Measurements from ENCODE around the gene ISOC1.

The ISOC1 gene

DNA sequence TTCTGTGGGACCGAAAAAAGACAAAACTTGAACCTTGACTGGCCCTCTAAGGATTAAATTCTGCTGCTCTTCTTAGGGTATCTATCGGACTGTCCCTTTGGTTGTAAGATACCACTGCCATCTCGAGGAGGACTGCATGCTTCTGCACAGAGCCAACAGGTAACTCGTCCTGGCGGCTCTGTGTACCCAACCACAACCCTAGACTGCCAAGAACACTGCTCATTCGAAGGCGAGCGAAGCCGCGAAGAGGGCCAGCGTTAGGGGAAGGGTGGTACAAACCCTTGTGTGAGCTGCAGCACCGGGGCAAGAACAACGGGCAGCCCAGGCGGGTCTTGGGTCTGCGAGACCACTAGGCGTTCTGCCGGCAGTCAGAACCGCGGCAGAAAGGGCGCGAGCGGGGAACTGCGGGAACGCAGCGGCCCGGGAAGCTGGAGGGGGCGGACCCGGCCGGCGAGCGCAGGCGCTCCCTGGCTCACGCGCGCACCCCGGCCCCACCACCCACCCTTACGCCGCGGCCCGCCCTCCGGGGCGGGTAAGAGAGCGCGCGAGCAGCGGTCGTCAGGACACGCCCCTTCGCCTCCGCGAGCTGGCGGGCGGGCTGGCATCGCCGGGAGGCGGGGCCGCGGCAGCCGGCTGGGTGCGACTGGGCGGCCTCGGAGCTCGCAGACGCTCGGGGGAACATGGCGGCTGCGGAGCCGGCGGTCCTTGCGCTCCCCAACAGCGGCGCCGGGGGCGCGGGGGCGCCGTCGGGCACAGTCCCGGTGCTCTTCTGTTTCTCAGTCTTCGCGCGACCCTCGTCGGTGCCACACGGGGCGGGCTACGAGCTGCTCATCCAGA is at the start of gene ISOC1:
Gene ISOC1 (plus strand): TSS at position 663 of the 837 bp plus-strand sequence. CDS start 18 bp downstream, at position 681.
- H3K4me1 ChIP-seq (ENCODE audit: control insufficient read depth, low read length), result peaks cover 22% of the 10 kb centered on the region
- H3K79me2 ChIP-seq (ENCODE audit: control insufficient read depth, low read length), result peaks cover 36% of the 10 kb centered on the region
- peak within 1 kb of the TSS; percentile 98 for H3K4me2 ChIP-seq (ENCODE audit: low read length)
- no peak for TF ChIP-seq EZH2phosphoT487 (IDR thresholded peaks at IDR 0.05; ENCODE audit: borderline replicate concordance, low read length)
- TF ChIP-seq, protein P1, sequence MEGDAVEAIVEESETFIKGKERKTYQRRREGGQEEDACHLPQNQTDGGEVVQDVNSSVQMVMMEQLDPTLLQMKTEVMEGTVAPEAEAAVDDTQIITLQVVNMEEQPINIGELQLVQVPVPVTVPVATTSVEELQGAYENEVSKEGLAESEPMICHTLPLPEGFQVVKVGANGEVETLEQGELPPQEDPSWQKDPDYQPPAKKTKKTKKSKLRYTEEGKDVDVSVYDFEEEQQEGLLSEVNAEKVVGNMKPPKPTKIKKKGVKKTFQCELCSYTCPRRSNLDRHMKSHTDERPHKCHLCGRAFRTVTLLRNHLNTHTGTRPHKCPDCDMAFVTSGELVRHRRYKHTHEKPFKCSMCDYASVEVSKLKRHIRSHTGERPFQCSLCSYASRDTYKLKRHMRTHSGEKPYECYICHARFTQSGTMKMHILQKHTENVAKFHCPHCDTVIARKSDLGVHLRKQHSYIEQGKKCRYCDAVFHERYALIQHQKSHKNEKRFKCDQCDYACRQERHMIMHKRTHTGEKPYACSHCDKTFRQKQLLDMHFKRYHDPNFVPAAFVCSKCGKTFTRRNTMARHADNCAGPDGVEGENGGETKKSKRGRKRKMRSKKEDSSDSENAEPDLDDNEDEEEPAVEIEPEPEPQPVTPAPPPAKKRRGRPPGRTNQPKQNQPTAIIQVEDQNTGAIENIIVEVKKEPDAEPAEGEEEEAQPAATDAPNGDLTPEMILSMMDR (IDR thresholded peaks at IDR 0.05; ENCODE audit: low read depth, low read length, poor library complexity, severe bottlenecking), result no peak
- peak within 1 kb of the TSS; percentile 88 for H3K4me3 ChIP-seq (ENCODE audit: low read length)
- H3F3A ChIP-seq (ENCODE audit: control insufficient read depth, insufficient read depth), result no peaks in the 10 kb centered on the region
- H3K27ac ChIP-seq (ENCODE audit: low read depth, low read length), result no peak within 1 kb of the TSS
- H4K20me1 ChIP-seq (ENCODE audit: control insufficient read depth, insufficient read depth, low read depth, low read length), result no peaks in the 10 kb centered on the region
- H3K9me3 ChIP-seq (ENCODE audit: control insufficient read depth, insufficient read depth, low read length), result no peaks in the 10 kb centered on the region
- H3K9me2 ChIP-seq (replicated peaks; ENCODE audit: control insufficient read depth, low read length), result no peaks in the 10 kb centered on the region; the same call in 1 of the 2 replicates
- H3K27me3 ChIP-seq (ENCODE audit: control insufficient read depth, low read length), result no peaks in the 10 kb centered on the region
- no peaks in the 10 kb centered on the region for H3K36me3 ChIP-seq (ENCODE audit: control insufficient read depth, low read length)

DNA sequence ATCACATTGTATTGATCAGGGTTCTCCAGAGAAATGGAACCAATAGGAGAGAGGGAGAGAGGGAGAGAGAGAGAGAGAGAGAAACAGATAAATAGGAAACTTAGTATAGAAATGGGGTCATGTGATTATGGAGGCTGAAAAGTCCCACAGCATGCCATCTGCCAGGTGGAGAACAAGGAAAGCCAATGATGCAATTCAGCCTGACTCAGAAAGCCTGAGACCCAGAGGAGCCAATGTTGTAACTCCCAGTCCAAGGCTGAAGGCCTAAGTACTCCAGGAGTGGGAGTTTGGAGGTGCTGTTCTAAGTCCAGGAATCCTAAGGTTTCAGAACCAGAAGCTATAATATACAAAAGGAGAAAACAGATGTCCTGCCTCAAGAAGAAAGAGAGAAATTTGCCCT is 48.4 kb upstream of the ISOC1 start:
- Histone ChIP-seq H3K27me3 (ENCODE audit: control insufficient read depth, low read length) (no peaks in the 10 kb centered on the region), H3K36me3 (ENCODE audit: control insufficient read depth, low read length) (no peaks in the 10 kb centered on the region), H3F3A (ENCODE audit: control insufficient read depth, insufficient read depth) (no peaks in the 10 kb centered on the region), H3K4me3 (ENCODE audit: low read length) (no peak overlapping the region), H4K20me1 (ENCODE audit: control insufficient read depth, insufficient read depth, low read depth, low read length) (no peaks in the 10 kb centered on the region), H3K27ac (ENCODE audit: low read depth, low read length) (no peak overlapping the region), H3K4me2 (ENCODE audit: low read length) (no peak overlapping the region), H3K9me2 (replicated peaks; ENCODE audit: control insufficient read depth, low read length) (no peaks in the 10 kb centered on the region), H3K4me1 (ENCODE audit: control insufficient read depth, low read length) (no peaks in the 10 kb centered on the region), H3K9me3 (ENCODE audit: control insufficient read depth, insufficient read depth, low read length) (no peaks in the 10 kb centered on the region), H3K79me2 (ENCODE audit: control insufficient read depth, low read length) (no peaks in the 10 kb centered on the region)
- TF ChIP-seq EZH2phosphoT487 (IDR thresholded peaks at IDR 0.05; ENCODE audit: borderline replicate concordance, low read length), result no peak
- TF ChIP-seq, protein P1 (IDR thresholded peaks at IDR 0.05; ENCODE audit: low read depth, low read length, poor library complexity, severe bottlenecking), result no peak

DNA sequence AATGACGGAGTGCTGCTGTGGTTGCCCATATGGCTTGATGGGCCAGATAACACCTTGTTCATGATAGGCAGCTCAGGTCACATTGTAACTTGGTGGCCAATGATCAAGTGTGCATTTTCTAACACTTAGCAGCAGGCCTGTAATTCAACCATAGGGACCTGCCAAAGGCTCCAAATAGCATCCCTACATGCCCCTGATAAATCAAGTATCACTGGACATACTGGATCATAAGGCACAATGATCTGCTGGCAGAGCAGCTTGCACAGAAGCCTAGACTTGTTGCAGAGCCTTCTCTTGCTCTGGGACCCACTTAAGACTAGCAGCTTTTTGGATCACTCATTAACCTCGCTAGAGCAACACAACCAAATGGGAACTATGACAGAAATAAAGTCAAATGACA is 46.0 kb upstream of the ISOC1 start:
- Histone ChIP-seq H3K4me1 (ENCODE audit: control insufficient read depth, low read length) (no peaks in the 10 kb centered on the region), H4K20me1 (ENCODE audit: control insufficient read depth, insufficient read depth, low read depth, low read length) (no peaks in the 10 kb centered on the region), H3K27me3 (ENCODE audit: control insufficient read depth, low read length) (no peaks in the 10 kb centered on the region), H3K9me2 (replicated peaks; ENCODE audit: control insufficient read depth, low read length) (no peaks in the 10 kb centered on the region), H3K4me3 (ENCODE audit: low read length) (no peak overlapping the region), H3F3A (ENCODE audit: control insufficient read depth, insufficient read depth) (no peaks in the 10 kb centered on the region), H3K36me3 (ENCODE audit: control insufficient read depth, low read length) (no peaks in the 10 kb centered on the region), H3K27ac (ENCODE audit: low read depth, low read length) (no peak overlapping the region), H3K9me3 (ENCODE audit: control insufficient read depth, insufficient read depth, low read length) (no peaks in the 10 kb centered on the region), H3K79me2 (ENCODE audit: control insufficient read depth, low read length) (no peaks in the 10 kb centered on the region), H3K4me2 (ENCODE audit: low read length) (no peak overlapping the region)
- TF ChIP-seq EZH2phosphoT487 (IDR thresholded peaks at IDR 0.05; ENCODE audit: borderline replicate concordance, low read length), result no peak
- TF ChIP-seq, protein P1 (IDR thresholded peaks at IDR 0.05; ENCODE audit: low read depth, low read length, poor library complexity, severe bottlenecking), result no peak

Data from DOHH2 (cell line).